Measurements from ENCODE around the gene AGAP1.

AGAP1 gene

GRCh38 chr2:235697041-235697440 is 203.2 kb downstream of the AGAP1 start:
- no peak for DNase-seq

GRCh38 chr2:235698028-235698427 is 204.2 kb downstream of the AGAP1 start:
- DNase-seq = no peak

- DNase-seq = no peak
Observed at GRCh38 chr2:235698491-235698890, 204.6 kb downstream of the AGAP1 start.

- DNase-seq = no peak
Observed at GRCh38 chr2:235699576-235699975, 205.7 kb downstream of the AGAP1 start.

GRCh38 chr2:235701206-235701981 is 207.6 kb downstream of the AGAP1 start:
- no peak for DNase-seq

GRCh38 chr2:235702186-235702585 is 208.3 kb downstream of the AGAP1 start:
- no peak for DNase-seq

GRCh38 chr2:235703711-235704295 is 210.0 kb downstream of the AGAP1 start:
- DNase-seq = no peak

GRCh38 chr2:235705296-235705695 is 211.5 kb downstream of the AGAP1 start:
- no peak for DNase-seq

GRCh38 chr2:235706506-235706905 is 212.7 kb downstream of the AGAP1 start:
- no peak for DNase-seq

GRCh38 chr2:235707411-235708096 is 213.7 kb downstream of the AGAP1 start:
- no peak for DNase-seq

- no peak for DNase-seq
Observed at GRCh38 chr2:235709124-235709813, 215.4 kb downstream of the AGAP1 start.

GRCh38 chr2:235709969-235710879 is 216.4 kb downstream of the AGAP1 start:
- DNase-seq = no peak

- DNase-seq = no peak
Observed at GRCh38 chr2:235710933-235711332, 217.1 kb downstream of the AGAP1 start.

GRCh38 chr2:235711527-235711926 is 217.7 kb downstream of the AGAP1 start:
- DNase-seq = no peak

- DNase-seq = no peak
Observed at GRCh38 chr2:235712176-235712575, 218.3 kb downstream of the AGAP1 start.

- DNase-seq = no peak
Observed at GRCh38 chr2:235713189-235713588, 219.3 kb downstream of the AGAP1 start.

GRCh38 chr2:235715601-235716000 is 221.8 kb downstream of the AGAP1 start:
- DNase-seq = no peak

- peak; percentile 46 for DNase-seq
Observed at GRCh38 chr2:235716875-235717496, 223.1 kb downstream of the AGAP1 start.

GRCh38 chr2:235719146-235719942 is 225.5 kb downstream of the AGAP1 start:
- no peak for DNase-seq

GRCh38 chr2:235721625-235722024 is 227.8 kb downstream of the AGAP1 start:
- peak; percentile 20 for DNase-seq

- DNase-seq = no peak
Observed at GRCh38 chr2:235722869-235723268, 229.0 kb downstream of the AGAP1 start.

Measured in NCI-H1694 treated with DMSO at 0.1 percent for 48 hours (cell line).